NB4 (cell line): ENCODE data around the gene UTP20.

Experiments
- POLR2A ChIP-seq: IDR thresholded peaks from 2 replicates; pipeline ENCODE4 v1.6.1; 2011; ENCODE audit warnings: mild to moderate bottlenecking; ENCODE audit not compliant: insufficient read length; ENCODE audit errors: extremely low read depth
- TF ChIP-seq, protein P1 (sequence below): IDR thresholded peaks from one replicate; pipeline ENCODE4 v1.5.1; 2012; ENCODE audit warnings: low read depth, low read length
- TF ChIP-seq, protein P2 (sequence below): IDR thresholded peaks from 2 replicates; pipeline ENCODE4 v1.6.1; 2011; ENCODE audit warnings: low read depth, low read length

DNA sequence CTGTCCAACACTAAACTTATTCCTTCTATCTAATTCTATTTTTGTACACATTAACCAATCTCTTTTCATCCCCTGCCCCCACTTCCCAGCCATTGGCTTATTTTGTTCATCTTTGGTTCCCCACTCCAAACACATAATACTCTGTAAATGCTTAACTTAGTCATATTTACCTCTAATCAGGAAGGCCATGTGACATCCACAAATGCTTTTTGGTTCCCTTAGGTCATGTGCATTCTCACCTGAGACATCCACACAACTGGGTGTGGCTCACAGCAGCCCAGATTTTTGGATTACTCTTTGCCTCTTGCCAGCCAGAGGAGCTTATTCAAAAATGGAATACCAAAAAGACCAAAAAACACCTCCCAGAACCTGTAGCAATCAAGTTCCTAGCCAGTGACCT lies 99.2 kb downstream of the UTP20 start:
- TF ChIP-seq, protein P1, sequence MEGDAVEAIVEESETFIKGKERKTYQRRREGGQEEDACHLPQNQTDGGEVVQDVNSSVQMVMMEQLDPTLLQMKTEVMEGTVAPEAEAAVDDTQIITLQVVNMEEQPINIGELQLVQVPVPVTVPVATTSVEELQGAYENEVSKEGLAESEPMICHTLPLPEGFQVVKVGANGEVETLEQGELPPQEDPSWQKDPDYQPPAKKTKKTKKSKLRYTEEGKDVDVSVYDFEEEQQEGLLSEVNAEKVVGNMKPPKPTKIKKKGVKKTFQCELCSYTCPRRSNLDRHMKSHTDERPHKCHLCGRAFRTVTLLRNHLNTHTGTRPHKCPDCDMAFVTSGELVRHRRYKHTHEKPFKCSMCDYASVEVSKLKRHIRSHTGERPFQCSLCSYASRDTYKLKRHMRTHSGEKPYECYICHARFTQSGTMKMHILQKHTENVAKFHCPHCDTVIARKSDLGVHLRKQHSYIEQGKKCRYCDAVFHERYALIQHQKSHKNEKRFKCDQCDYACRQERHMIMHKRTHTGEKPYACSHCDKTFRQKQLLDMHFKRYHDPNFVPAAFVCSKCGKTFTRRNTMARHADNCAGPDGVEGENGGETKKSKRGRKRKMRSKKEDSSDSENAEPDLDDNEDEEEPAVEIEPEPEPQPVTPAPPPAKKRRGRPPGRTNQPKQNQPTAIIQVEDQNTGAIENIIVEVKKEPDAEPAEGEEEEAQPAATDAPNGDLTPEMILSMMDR: no peak
- no peak for TF ChIP-seq POLR2A
- TF ChIP-seq, protein P2, sequence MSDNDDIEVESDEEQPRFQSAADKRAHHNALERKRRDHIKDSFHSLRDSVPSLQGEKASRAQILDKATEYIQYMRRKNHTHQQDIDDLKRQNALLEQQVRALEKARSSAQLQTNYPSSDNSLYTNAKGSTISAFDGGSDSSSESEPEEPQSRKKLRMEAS: no peak
